RWPE2 (cell line): ENCODE data around the gene PDC.

Experiments used
- ATAC-seq: fragments of 200-7000 bp; cut with Tn5 transposase; 3 replicates; pipeline ENCODE4 v1.9.1; 2021; ENCODE audit warnings: low read depth
- DNase-seq: peaks from one replicate; pipeline ENCODE4 v3.0.0-alpha.2; 2020; ENCODE audit warnings: low spot score
- H3K27ac ChIP-seq: fragments of 450-650 bp; 2 replicates; pipeline ENCODE4 v1.5.1; 2017; ENCODE audit warnings: mild to moderate bottlenecking; ENCODE audit not compliant: poor library complexity, severe bottlenecking
- H3K27me3 ChIP-seq: fragments of 250-450 bp; sonication (Bioruptor Pico); 2 replicates; pipeline ENCODE4 v1.5.1; 2021; ENCODE audit warnings: mild to moderate bottlenecking, moderate library complexity; ENCODE audit not compliant: insufficient read depth, poor library complexity, severe bottlenecking
- H3K36me3 ChIP-seq: fragments of 250-450 bp; sonication (Bioruptor Pico); 2 replicates; pipeline ENCODE4 v1.5.1; 2020; ENCODE audit warnings: low read depth, mild to moderate bottlenecking, moderate library complexity
- H3K4me1 ChIP-seq: fragments of 250-450 bp; sonication (Bioruptor Pico); 2 replicates; pipeline ENCODE4 v1.5.1; 2021; ENCODE audit warnings: mild to moderate bottlenecking, moderate library complexity; ENCODE audit not compliant: insufficient read depth, poor library complexity, severe bottlenecking
- H3K4me3 ChIP-seq: fragments of 250-450 bp; sonication (Bioruptor Pico); 2 replicates; pipeline ENCODE4 v1.5.1; 2021; ENCODE audit warnings: mild to moderate bottlenecking, moderate library complexity; ENCODE audit not compliant: severe bottlenecking
- H3K9me3 ChIP-seq: fragments of 250-450 bp; sonication (Bioruptor Pico); 2 replicates; pipeline ENCODE4 v1.5.1; 2021; ENCODE audit warnings: mild to moderate bottlenecking, moderate library complexity; ENCODE audit not compliant: severe bottlenecking
- TF ChIP-seq, protein P1 (sequence below): fragments of 450-650 bp; IDR thresholded peaks from one replicate; pipeline ENCODE4 v1.5.1; 2017; ENCODE audit warnings: mild to moderate bottlenecking, moderate library complexity; ENCODE audit not compliant: poor library complexity, severe bottlenecking

PDC gene

GRCh38 chr1:186482661-186483255 lies 21.8 kb upstream of the PDC start:
- TF ChIP-seq, protein P1, sequence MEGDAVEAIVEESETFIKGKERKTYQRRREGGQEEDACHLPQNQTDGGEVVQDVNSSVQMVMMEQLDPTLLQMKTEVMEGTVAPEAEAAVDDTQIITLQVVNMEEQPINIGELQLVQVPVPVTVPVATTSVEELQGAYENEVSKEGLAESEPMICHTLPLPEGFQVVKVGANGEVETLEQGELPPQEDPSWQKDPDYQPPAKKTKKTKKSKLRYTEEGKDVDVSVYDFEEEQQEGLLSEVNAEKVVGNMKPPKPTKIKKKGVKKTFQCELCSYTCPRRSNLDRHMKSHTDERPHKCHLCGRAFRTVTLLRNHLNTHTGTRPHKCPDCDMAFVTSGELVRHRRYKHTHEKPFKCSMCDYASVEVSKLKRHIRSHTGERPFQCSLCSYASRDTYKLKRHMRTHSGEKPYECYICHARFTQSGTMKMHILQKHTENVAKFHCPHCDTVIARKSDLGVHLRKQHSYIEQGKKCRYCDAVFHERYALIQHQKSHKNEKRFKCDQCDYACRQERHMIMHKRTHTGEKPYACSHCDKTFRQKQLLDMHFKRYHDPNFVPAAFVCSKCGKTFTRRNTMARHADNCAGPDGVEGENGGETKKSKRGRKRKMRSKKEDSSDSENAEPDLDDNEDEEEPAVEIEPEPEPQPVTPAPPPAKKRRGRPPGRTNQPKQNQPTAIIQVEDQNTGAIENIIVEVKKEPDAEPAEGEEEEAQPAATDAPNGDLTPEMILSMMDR: peak; percentile 98
- Histone ChIP-seq H3K27me3 (no peaks in the 10 kb centered on the region), H3K27ac (peak overlapping the region; percentile 31), H3K4me1 (peaks cover 19% of the 10 kb centered on the region), H3K4me3 (no peak overlapping the region), H3K36me3 (no peaks in the 10 kb centered on the region), H3K9me3 (no peaks in the 10 kb centered on the region)
- no peak for DNase-seq
- peak; percentile 64 for ATAC-seq

DNA sequence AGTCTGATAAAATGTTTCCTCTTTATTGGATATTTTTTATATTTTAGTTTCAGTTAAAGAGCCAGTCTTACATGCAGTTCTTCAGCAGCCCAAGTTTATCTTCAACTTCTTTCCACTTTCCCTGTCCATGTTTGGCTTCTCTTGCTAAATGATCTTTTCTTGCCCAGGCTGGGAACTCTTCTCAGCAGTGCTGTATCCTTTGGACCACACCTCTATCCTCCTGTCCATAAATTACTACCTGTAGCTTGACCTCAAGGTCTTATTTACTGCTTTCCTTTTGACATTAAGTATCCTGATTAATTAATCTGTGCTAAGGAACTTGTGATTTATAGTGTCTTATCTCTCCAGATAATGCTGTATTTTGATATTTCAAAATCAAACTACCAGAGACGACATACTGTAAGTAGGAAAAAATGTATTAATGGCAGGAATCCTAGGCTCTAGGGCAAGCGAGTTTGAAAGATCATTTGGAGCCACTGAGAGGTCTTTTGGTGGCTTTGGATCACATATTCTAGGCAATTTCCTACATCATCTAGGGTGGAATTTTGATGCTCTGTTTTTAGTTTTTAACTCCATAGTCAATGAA lies 20.5 kb upstream of the PDC start:
- Histone ChIP-seq H3K27me3 (no peaks in the 10 kb centered on the region), H3K4me3 (no peak overlapping the region), H3K27ac (no peak overlapping the region), H3K9me3 (no peaks in the 10 kb centered on the region), H3K36me3 (no peaks in the 10 kb centered on the region), H3K4me1 (peaks cover 8% of the 10 kb centered on the region)
- TF ChIP-seq, protein P1: no peak
- ATAC-seq (no peak), DNase-seq (no peak)

- H3K36me3 ChIP-seq: no peaks in the 10 kb centered on the region
- no peaks in the 10 kb centered on the region for H3K9me3 ChIP-seq
- no peak for ATAC-seq
- no peaks in the 10 kb centered on the region for H3K27me3 ChIP-seq
- no peak for DNase-seq
- H3K4me3 ChIP-seq: no peak overlapping the region
- TF ChIP-seq, protein P1: no peak
- no peak overlapping the region for H3K27ac ChIP-seq
- peaks cover 8% of the 10 kb centered on the region for H3K4me1 ChIP-seq
Observed at GRCh38 chr1:186479162-186479561, 18.2 kb upstream of the PDC start.

- no peak overlapping the region for H3K27ac ChIP-seq
- H3K4me3 ChIP-seq: no peak overlapping the region
- ATAC-seq: no peak
- H3K9me3 ChIP-seq: no peaks in the 10 kb centered on the region
- no peak for DNase-seq
- no peaks in the 10 kb centered on the region for H3K4me1 ChIP-seq
- TF ChIP-seq, protein P1: no peak
- H3K36me3 ChIP-seq: no peaks in the 10 kb centered on the region
- H3K27me3 ChIP-seq: no peaks in the 10 kb centered on the region
Observed at GRCh38 chr1:186476264-186477040, 15.5 kb upstream of the PDC start.
